Left lobe of liver (tissue), 2 donors: Measurements from ENCODE around the gene G3BP2. TPM values are rescaled to one million over a fixed set of nuclear protein-coding genes. Genes with fewer than 3 reads are reported as not detected.

ENCODE experiments used
- ATAC-seq: fragments of 200-7000 bp; cut with Tn5 transposase; one replicate; pipeline ENCODE4 v1.9.1; 2020; ENCODE audit warnings: mild to moderate bottlenecking, moderate library complexity
- DNase-seq: peaks from one replicate; pipeline ENCODE4 v3.0.0-alpha.2; 2020; ENCODE audit warnings: low spot score
- total RNA-seq: library from RNA; stranded (reverse); gene quantifications from one replicate; pipeline ENCODE4 v1.2.1, GENCODE V29; 2021
- donor health status: DM: no; HTN: no; CAD: no; lungs with moderate emphysema.
- donor health status: DM: no; HTN: yes; CAD: no.

The G3BP2 gene
- total RNA-seq, 1 donor from 2014 or later = 52.2 TPM

DNA sequence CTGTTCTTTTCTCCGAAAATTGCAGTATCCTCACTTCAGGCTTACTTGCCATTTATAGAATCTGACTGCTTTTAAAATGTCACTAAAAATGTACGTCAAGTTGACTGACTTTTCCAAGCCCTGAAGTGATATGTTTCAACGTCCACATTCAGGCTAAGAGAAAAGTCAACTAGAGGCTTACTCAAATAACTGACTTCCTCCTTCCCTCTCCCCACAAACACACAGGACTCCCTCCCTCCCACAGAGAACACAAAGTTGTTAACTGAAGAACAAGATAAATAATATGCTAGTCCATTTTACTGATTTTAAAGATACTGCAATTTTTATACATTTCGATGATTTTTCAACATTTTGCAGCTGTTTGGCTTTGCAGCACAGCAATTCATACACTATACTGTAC, 29.1 kb downstream of the G3BP2 start:
- DNase-seq (no peak), ATAC-seq (no peak)

DNA sequence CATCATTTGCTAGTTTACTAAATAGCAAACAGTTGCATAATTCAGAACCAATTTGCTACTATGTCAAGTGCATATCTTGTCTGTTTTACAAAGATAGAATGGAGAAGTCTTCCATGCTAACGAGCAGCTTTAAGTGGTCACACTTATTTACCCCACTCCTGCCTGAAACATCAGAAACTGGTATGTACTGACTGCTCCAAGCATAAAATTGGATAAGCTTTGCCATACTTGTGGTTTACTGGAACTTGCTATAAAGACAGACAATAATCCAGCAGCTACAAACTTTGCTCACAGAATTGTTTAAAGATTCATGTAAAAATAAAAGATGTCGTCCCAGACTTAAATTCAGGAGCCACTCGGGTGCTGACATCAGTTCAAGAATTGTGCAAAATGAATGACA, 29.6 kb downstream of the G3BP2 start:
- no peak for DNase-seq
- no peak for ATAC-seq

DNA sequence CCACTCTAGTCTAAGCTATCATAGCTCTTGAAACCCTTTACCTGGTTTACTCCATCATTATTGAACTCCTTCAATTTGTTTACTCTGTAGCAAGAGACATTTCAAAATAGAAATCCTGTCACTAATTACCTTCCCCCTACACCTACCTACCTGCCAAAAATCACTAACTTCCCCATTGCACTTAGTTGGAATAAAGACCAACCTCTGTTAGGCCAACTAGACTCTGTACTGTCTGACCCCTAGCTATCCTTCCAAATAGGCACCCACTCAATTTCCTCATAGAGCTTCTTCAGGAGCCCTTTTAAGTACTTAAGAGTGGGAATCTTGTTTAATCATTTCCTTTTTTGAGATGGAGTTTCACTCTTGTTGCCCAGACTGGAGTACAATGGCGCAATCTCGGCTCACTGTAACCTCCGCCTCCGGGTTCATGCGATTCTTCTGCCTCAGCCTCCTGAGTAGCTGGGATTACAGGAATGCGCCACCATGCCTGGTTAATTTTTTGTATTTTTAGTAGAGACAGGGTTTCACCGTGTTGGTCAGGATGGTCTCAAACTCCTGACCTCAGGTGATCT, 34.0 kb downstream of the G3BP2 start:
- DNase-seq (no peak), ATAC-seq (peak; percentile 89)

DNA sequence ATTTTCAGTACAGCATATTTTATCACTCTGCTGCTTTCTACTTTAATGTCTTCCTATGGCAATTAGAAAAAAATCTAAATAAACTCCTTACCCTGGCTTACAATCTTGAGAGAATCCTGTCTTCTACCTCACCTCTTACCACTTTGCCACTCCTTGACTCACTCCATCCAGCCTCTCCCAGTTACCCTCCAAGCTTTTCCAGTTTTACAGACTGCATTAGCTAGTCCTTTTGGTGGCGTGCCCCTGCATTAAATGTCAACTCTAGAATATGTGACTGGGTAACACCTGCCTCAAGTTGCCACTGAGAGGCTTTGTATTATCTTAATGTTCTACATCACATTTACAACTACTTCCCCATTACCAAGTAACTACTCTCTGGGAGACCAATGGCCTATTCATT, 35.4 kb downstream of the G3BP2 start:
- no peak for ATAC-seq

GRCh38 chr4:75637176-75637575, 36.0 kb downstream of the G3BP2 start:
- ATAC-seq = no peak
- no peak for DNase-seq

More for the DNA sequence above, 35.4 kb downstream of the G3BP2 start:
- DNase-seq = no peak

DNA sequence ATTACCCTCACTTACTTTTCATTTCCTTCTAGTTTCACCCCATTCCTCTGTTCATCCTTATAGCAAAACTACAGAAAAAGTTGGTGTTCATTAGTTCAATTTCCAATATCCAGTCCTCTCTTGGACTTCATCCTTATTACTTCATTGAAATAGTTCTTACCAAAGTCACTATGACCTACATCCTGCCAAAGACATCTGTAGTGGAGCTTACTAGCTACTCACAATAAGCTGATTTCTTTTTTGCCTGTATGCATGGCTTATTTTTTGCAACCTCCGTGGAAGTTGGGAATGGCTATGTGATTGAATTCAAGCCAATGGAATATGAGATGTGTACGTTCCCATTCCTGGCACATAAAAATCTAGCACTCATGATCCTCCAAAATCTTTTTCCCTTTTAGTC, 38.3 kb downstream of the G3BP2 start:
- ATAC-seq = no peak
- DNase-seq = no peak

GRCh38 chr4:75634281-75634680, 38.9 kb downstream of the G3BP2 start:
- DNase-seq (no peak), ATAC-seq (no peak)

- DNase-seq (no peak), ATAC-seq (no peak)
These were observed 39.4 kb downstream of the G3BP2 start for GRCh38 chr4:75633846-75634245.

DNA sequence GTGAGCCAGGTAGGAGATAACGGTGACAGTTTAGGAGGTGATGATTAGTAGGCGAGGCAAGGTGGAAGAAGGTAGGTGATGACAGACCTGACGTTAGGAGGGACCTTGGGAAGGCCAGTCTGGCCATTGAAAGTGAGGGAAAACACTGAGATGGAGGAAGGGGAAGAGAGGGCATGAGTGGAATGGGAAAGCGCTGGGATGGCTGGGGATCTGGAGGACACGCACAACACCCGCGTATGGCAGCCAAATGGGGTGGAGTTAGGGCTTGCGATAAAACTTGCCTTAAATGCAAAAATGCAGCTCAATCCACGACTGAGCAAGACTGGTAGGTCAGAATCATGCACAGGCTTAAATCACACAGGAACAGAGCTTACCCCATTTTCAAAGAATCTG, 42.3 kb downstream of the G3BP2 start:
- DNase-seq = no peak
- no peak for ATAC-seq

GRCh38 chr4:75630174-75630936, 42.9 kb downstream of the G3BP2 start, which contains the start of gene CDKL2:
Gene CDKL2 (minus strand): TSS chr4:75630528. CDS start chr4:75625988, 4,540 bp downstream.
- DNase-seq = peak; percentile 72
- peak; percentile 85 for ATAC-seq

GRCh38 chr4:75629239-75629638, 44.0 kb downstream of the G3BP2 start:
- DNase-seq (no peak), ATAC-seq (no peak)

DNA sequence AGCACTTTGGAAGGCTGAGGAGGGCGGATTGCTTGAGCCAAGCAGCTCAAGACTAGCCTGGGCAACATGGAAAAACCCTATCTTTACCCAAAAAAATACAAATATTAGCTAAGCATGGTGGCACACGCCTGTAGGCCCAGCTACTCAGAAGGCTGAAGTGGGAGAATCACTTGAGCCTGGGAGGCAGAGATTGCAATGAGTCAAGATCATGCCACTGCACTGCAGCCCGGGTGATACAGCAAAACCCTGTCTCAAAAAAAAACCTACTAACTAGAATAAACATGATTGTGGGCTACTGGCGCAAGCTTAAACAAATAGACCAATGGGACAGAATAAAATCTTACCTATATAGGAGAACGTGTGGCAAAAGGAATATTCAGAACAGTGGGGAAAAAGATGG, 50.2 kb downstream of the G3BP2 start:
- DNase-seq (no peak), ATAC-seq (no peak)

DNA sequence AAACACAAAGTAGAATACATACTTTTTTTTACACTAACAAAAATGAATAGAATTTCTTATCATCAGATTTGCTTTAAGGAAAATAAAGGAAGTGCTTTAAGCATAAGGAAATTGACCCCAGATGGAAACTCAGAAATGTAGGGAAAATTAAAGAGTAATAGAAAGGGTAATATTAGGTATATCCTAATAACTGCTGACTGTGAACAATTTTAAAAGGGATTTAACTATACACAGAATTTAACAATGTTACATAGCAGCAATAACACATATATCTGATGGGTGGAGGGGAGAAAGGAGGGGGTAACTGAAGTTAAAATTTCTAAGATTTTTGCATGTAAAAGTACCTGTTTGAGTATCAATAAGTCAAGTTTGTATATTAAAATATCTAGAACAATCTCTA, 51.5 kb downstream of the G3BP2 start:
- no peak for DNase-seq
- no peak for ATAC-seq

DNA sequence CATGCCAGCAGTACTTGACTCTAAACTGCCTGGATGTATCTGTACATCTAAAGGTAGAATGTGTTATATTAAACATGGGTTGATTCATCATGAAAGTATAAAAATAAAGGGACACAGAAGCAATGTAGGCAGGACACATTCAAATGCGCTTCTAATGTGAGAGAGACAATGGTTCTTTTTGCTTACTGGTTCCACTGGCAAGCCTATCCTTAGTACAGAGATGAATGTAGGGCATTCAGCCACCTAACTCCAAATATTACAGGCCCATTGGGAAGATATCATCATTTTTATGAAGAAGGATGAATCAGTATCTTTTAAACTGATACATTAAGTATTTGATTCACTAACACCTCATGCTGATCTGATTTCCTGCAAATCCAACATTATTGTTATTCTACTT, 60.9 kb downstream of the G3BP2 start:
- no peak for ATAC-seq
- DNase-seq = no peak

- ATAC-seq (no peak), DNase-seq (no peak)
These were observed 67.3 kb downstream of the G3BP2 start for GRCh38 chr4:75605928-75606327.

DNA sequence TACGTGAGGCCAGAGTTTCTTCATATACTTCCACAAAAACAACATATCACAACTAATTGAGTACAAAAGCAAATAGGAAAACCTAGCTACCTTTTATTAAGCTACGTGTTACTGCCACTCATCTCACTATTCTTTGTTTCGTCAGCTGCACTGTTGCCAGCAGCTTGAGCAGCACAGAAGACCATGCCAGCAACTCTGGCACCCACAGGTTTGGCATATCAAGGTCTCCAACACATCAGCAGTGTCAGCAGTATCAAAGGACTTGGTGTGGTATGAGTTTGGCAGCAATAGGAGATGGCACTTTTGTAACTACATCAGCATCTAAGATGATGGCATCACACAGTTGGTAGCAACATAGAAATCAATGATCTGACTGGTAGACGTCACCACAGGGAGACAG, 73.6 kb downstream of the G3BP2 start:
- no peak for DNase-seq
- ATAC-seq = no peak

GRCh38 chr4:75598390-75598789, 74.8 kb downstream of the G3BP2 start:
- no peak for DNase-seq
- ATAC-seq = no peak

- ATAC-seq (no peak), DNase-seq (no peak)
These were observed 77.2 kb downstream of the G3BP2 start for GRCh38 chr4:75596061-75596460.

- ATAC-seq (no peak), DNase-seq (no peak)
These were observed 79.8 kb downstream of the G3BP2 start for GRCh38 chr4:75593393-75593792.
